Epithelial cell of proximal tubule (primary cell): ENCODE data around the gene OPCML. TPM values are rescaled to one million over a fixed set of nuclear protein-coding genes. Genes with fewer than 3 reads are reported as not detected.

Source experiments
- DNase-seq: peaks from one replicate; pipeline ENCODE4 v3.0.0-alpha.2; 2011; ENCODE audit warnings: low read depth
- H3K4me3 ChIP-seq: 2 replicates; pipeline ENCODE4 v1.5.1; 2011; ENCODE audit warnings: low read depth, mild to moderate bottlenecking, low read length
- total RNA-seq: library from RNA; depleted of rRNA; stranded (reverse); fragments of >200 nt; gene quantifications from 2 replicates; pipeline ENCODE4 v1.2.3, GENCODE V29; 2015
- TF ChIP-seq, protein P1 (sequence below): conservative IDR thresholded peaks from 2 replicates; pipeline ENCODE4 v1.5.1; 2012; ENCODE audit warnings: low read depth, mild to moderate bottlenecking, low read length

Gene OPCML
- not detected in 2 replicates for total RNA-seq

DNA sequence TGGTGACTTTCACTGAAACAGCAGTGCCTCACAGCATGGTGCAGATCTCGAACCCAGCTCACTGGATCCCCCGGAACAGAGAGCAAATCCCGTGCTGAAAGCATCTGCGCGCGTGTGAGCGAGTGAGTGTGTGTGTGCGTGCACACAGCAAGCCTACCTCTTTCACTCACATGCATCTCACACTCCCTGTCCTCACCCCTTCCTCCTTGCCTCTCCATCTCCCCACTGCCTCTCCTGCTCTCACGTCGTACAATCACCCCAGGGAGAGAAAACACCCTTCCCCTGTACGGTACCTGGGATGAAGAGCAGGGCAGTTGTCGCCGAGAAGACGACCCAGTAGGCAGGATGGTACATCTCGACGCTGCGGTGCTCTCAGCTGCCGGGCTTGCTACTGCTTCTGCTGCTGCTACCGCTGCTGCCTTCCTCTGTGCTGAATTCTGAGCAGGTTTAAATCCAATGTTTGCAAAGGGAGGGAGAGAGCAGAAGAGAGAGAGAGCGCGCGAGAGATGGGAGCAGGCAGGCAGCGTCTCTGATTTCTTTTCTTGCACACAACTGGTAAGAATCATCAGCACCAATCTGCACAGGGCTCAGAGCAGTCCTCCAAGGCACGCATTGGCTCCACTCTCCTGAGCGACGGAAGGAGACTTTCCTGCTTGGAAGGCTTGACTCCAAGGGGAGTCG lies at the start of gene OPCML:
Gene OPCML, minus strand, starts transcription at position 531 of the 681 bp plus-strand sequence.
- no peak within 1 kb of the TSS for H3K4me3 ChIP-seq
- DNase-seq, result no peak

DNA sequence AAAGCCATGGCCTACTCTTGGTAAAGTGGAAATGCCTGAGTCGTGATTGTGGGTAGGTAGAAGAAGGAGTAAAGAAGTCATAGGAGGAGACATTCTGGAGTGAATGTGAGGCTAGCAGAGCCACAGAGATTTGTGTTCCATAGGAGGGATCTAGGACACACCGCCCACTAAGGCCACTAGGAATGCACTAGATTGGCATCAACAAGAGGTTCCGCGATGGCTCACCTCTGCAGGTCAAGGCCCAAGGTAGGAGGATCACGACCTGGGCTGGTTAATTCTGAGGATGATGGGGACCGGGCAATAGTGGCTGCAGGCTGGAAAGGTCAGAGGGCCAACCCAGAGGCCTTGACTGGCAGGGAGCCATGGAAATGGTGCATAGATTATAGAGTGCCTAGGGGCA lies 48.8 kb upstream of the OPCML start:
- H3K4me3 ChIP-seq, result no peak overlapping the region
- TF ChIP-seq, protein P1, sequence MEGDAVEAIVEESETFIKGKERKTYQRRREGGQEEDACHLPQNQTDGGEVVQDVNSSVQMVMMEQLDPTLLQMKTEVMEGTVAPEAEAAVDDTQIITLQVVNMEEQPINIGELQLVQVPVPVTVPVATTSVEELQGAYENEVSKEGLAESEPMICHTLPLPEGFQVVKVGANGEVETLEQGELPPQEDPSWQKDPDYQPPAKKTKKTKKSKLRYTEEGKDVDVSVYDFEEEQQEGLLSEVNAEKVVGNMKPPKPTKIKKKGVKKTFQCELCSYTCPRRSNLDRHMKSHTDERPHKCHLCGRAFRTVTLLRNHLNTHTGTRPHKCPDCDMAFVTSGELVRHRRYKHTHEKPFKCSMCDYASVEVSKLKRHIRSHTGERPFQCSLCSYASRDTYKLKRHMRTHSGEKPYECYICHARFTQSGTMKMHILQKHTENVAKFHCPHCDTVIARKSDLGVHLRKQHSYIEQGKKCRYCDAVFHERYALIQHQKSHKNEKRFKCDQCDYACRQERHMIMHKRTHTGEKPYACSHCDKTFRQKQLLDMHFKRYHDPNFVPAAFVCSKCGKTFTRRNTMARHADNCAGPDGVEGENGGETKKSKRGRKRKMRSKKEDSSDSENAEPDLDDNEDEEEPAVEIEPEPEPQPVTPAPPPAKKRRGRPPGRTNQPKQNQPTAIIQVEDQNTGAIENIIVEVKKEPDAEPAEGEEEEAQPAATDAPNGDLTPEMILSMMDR, result no peak
- no peak for DNase-seq

More for the DNA sequence above, at the start of gene OPCML:
- TF ChIP-seq, protein P1, result no peak

DNA sequence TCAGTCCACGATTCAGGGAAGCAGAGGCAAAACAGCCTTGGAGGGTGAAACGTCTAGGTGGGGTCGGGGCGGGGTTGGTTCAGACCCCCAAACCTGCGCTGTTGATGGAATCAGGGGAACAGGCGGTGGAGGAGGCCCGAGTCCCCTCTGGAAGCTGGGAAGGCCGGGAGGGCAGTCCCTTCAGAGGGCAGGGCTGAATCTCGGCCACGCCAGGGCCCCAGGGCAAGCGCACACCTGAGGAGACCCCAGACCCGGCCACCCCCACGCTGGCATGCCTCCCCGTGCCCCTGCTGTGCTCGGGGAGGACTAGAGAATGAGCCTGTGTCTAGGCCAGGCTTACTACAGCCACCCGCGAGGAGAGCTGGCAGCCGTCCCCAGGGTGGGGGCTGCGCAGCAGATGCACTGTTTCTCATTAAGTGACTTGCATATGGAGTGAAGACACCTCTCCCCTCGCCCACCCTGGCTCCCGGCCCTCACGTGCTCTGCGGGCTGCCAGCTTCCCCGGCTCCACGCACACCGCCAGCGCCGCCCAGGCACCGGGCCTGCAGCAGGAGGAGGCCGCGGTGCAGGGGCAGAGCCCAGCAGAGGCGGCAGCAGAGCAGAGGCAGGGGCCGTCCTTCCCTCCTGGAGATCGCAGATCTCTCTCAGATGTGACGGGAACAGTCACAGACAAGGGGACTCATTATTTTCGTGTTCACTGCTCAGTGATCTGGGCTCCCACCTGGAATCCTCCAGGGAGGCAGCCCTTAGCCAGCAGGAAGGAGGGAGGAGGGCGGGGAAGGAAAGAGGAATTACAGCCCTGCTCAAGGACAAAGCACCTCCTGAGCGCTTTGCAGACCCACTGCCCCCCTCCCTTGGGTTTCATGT lies 47.1 kb upstream of the OPCML start:
- TF ChIP-seq, protein P1, result no peak
- H3K4me3 ChIP-seq, result no peak overlapping the region
- no peak for DNase-seq

DNA sequence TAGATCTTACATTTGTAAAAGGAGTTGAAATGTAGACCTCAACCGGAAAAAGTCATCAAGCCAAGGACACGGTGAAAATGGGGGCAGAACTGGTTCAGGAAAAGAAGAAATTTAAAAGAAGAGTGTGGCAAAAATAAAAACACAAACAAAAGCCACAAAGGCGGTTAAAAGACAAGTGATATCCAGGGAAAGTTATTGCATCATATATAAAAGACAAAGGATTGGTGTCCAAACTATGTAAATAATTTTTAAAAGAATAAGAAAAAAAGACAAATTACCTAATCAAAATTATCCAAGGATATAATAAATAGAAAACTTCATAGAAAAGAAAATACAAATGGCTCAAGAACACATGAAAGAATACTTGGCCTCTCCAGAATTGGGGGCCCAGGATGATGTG lies 45.1 kb upstream of the OPCML start:
- no peak for DNase-seq
- no peak overlapping the region for H3K4me3 ChIP-seq
- TF ChIP-seq, protein P1, result no peak

DNA sequence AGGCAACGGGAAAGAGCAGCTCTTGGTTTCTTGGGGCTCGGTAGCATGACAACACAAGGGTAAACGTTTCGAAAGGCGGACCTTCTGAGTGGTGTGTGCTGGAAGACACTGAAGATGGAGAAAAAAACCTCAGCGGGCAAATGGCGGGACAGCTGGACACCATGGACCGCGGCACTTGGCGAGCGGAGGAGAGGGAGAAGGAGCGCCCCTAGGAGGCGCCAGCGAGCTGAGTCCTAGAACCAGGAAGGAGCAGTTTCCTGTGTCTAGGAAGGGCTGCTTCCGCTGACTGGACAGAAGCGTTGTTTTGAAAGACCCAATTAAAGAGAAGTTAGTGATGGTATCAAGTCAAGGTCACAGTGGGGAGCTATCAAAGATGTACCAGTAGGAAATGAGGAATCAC lies 44.0 kb upstream of the OPCML start:
- no peak overlapping the region for H3K4me3 ChIP-seq
- DNase-seq, result no peak
- TF ChIP-seq, protein P1, result peak; percentile 5

DNA sequence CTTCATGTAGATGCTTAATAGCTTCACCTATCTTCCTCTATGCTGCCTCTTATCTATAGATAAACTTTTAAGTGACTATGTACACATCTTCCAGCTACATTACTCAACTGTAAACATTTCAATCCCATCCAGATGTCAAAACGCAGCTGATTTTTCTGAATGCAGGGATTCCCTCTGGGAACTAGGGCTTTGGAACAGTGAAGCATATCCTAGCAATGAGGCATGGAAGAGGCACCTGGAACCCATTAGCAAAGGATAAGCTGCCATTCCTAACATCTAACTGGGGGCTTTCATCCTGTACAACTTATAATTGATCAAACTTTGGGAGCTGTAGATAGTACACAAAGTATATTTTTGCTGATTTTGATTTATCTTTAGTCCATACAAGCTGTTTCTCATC lies 40.8 kb upstream of the OPCML start:
- TF ChIP-seq, protein P1, result no peak
- DNase-seq, result no peak
- H3K4me3 ChIP-seq, result no peak overlapping the region
